ENCODE data around the gene NEO1. TPM values are rescaled to one million over a fixed set of nuclear protein-coding genes. Genes with fewer than 3 reads are reported as not detected.

The NEO1 gene
- total RNA-seq, 1 donor: 55.4 TPM

DNA sequence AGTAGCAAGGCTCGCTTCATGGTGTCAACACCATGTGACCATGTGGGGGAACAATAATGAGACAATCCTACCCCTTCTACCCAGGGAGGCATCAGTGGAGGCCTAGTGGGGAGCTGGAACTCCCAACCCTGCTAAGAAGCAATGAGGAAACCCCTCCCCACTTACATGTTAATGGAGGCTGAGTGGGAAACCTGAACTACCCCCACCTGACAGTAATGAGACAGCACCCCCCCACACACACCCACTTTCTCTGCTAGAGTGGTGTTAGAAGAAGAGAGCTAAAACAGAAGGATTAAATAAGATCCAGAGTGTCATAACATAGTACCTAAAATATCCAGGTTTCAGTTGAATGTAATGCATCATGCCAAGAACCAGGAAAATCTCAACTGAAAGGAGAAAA lies 78.6 kb downstream of the NEO1 start:
- no peak overlapping the region for H3K4me3 ChIP-seq (ENCODE audit: insufficient read depth, low read length)
- no peak overlapping the region for H3K4me2 ChIP-seq (ENCODE audit: insufficient read depth, low read length)
- TF ChIP-seq, protein P1, sequence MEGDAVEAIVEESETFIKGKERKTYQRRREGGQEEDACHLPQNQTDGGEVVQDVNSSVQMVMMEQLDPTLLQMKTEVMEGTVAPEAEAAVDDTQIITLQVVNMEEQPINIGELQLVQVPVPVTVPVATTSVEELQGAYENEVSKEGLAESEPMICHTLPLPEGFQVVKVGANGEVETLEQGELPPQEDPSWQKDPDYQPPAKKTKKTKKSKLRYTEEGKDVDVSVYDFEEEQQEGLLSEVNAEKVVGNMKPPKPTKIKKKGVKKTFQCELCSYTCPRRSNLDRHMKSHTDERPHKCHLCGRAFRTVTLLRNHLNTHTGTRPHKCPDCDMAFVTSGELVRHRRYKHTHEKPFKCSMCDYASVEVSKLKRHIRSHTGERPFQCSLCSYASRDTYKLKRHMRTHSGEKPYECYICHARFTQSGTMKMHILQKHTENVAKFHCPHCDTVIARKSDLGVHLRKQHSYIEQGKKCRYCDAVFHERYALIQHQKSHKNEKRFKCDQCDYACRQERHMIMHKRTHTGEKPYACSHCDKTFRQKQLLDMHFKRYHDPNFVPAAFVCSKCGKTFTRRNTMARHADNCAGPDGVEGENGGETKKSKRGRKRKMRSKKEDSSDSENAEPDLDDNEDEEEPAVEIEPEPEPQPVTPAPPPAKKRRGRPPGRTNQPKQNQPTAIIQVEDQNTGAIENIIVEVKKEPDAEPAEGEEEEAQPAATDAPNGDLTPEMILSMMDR (IDR thresholded peaks at IDR 0.05; ENCODE audit: extremely low read depth, low read depth, low read length): no peak

DNA sequence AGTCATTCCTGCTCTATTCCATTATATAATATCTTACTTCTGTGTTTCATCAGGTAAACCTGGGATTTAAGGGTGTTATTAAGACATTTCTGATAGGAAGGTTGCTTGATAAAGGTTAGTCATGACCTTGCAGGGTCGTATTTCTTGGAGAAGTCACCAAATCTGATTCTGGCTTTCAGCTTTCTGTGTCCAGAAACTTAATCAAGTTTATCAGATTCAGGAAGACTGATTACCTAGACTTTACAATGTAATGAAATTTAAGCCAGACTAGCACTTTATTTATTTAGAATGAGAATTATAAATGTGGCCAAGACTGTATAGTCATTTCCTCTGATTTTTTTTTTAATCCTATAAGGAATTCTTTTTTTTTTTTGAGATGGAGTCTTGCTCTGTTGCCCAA lies 81.9 kb downstream of the NEO1 start:
- no peaks in the 10 kb centered on the region for H4K20me1 ChIP-seq (ENCODE audit: insufficient read depth, low read length)
- DNase-seq (ENCODE audit: insufficient read length, low spot score, missing footprints): no peak
- no peaks in the 10 kb centered on the region for H3K9me3 ChIP-seq (ENCODE audit: low read depth, low read length)
- H2AFZ ChIP-seq (ENCODE audit: low read length): no peak overlapping the region
- TF ChIP-seq, protein P1 (IDR thresholded peaks at IDR 0.05; ENCODE audit: extremely low read depth, low read depth, low read length): no peak
- H3K79me2 ChIP-seq (ENCODE audit: insufficient read depth, low read length): no peaks in the 10 kb centered on the region
- H3K4me2 ChIP-seq (ENCODE audit: insufficient read depth, low read length): no peak overlapping the region
- H3K4me3 ChIP-seq (ENCODE audit: insufficient read depth, low read length): no peak overlapping the region
- H3K36me3 ChIP-seq (ENCODE audit: insufficient read depth, low read length): no peaks in the 10 kb centered on the region
- no peak overlapping the region for H3K27ac ChIP-seq (ENCODE audit: low read depth, low read length)
- H3K4me1 ChIP-seq (ENCODE audit: insufficient read depth, low read length): no peaks in the 10 kb centered on the region
- no peaks in the 10 kb centered on the region for H3K27me3 ChIP-seq (ENCODE audit: insufficient read depth, low read length)

More for the DNA sequence above, 78.6 kb downstream of the NEO1 start:
- Histone ChIP-seq H3K36me3 (ENCODE audit: insufficient read depth, low read length) (no peaks in the 10 kb centered on the region), H3K27ac (ENCODE audit: low read depth, low read length) (no peak overlapping the region), H2AFZ (ENCODE audit: low read length) (no peak overlapping the region), H3K9me3 (ENCODE audit: low read depth, low read length) (no peaks in the 10 kb centered on the region), H3K27me3 (ENCODE audit: insufficient read depth, low read length) (no peaks in the 10 kb centered on the region), H3K79me2 (ENCODE audit: insufficient read depth, low read length) (no peaks in the 10 kb centered on the region), H4K20me1 (ENCODE audit: insufficient read depth, low read length) (no peaks in the 10 kb centered on the region), H3K4me1 (ENCODE audit: insufficient read depth, low read length) (no peaks in the 10 kb centered on the region)
- DNase-seq (ENCODE audit: insufficient read length, low spot score, missing footprints): no peak

DNA sequence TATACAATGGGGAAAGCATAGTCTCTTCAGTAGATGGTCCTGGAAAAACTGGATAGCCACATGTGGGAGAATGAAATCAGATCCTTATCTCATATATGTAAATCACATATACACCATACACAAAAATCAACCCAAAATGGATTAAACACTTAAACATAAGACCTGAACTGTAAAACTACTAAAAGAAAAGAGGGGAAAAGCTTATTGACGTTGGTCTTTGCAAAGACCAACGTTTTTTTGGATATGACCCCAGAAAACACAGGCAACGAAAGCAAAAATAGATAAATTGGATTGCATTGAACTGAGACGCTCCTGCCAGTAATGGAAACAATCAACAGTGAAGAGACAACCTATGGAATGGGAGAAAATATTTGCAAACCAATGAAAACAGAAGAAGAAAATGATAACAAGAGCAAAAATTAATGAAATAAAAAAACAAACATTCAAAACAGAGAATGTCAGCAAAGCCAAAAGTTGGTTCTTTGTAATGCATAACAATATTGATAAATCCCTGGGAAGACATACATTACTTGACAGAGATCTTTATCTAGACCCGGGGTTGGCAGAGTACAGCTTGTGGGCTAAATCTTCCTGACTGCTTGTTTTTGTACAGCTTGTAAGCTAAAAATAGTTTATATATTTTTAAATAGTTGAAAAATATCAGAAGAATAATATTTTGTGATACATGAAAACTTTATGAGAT lies 86.9 kb downstream of the NEO1 start:
- no peak overlapping the region for H3K27ac ChIP-seq (ENCODE audit: low read depth, low read length)
- H3K36me3 ChIP-seq (ENCODE audit: insufficient read depth, low read length): no peaks in the 10 kb centered on the region
- H3K4me2 ChIP-seq (ENCODE audit: insufficient read depth, low read length): no peak overlapping the region
- no peaks in the 10 kb centered on the region for H4K20me1 ChIP-seq (ENCODE audit: insufficient read depth, low read length)
- no peaks in the 10 kb centered on the region for H3K4me1 ChIP-seq (ENCODE audit: insufficient read depth, low read length)
- H2AFZ ChIP-seq (ENCODE audit: low read length): no peak overlapping the region
- no peaks in the 10 kb centered on the region for H3K9me3 ChIP-seq (ENCODE audit: low read depth, low read length)
- H3K27me3 ChIP-seq (ENCODE audit: insufficient read depth, low read length): no peaks in the 10 kb centered on the region
- H3K79me2 ChIP-seq (ENCODE audit: insufficient read depth, low read length): no peaks in the 10 kb centered on the region
- TF ChIP-seq, protein P1 (IDR thresholded peaks at IDR 0.05; ENCODE audit: extremely low read depth, low read depth, low read length): no peak
- H3K4me3 ChIP-seq (ENCODE audit: insufficient read depth, low read length): no peak overlapping the region
- DNase-seq (ENCODE audit: insufficient read length, low spot score, missing footprints): no peak

DNA sequence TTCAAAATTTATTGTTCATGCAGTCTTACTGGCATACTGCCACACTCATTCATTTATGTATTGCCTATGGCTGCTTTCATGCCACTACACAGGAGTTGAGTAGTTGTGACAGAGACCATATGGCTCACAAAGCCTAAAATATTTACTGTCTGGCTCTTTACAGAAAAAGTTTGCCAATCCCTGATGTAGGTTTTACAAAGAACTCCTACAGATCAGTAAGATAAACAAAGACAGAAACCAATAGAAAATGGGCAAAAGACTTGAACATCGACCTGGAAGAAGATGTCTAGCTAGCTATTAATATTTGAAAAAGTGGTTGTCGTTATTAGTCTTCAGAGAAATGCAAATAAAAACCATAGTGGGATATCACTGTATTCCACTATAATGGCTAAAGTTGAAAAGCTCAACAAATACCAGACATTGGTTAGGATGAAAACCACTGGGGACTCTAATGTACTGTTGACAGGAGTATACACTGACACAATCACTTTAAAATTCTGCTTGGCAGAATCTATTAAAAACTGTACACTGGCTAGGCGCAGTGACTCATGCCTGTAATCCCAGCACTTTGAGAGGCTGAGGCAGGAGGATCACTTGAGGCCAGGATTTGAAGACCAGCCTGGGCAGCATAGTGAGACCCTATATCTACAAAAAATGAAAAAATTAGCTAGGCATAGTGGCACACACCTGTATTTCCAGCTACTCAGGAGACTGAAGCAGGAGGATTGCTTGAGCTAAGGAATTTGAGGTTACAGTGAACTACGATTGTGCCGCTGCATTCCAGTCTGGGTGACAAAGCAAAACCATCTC lies 87.7 kb downstream of the NEO1 start:
- DNase-seq (ENCODE audit: insufficient read length, low spot score, missing footprints): no peak
- H3K27me3 ChIP-seq (ENCODE audit: insufficient read depth, low read length): no peaks in the 10 kb centered on the region
- no peaks in the 10 kb centered on the region for H3K36me3 ChIP-seq (ENCODE audit: insufficient read depth, low read length)
- H3K27ac ChIP-seq (ENCODE audit: low read depth, low read length): no peak overlapping the region
- H3K9me3 ChIP-seq (ENCODE audit: low read depth, low read length): no peaks in the 10 kb centered on the region
- no peak overlapping the region for H3K4me3 ChIP-seq (ENCODE audit: insufficient read depth, low read length)
- no peaks in the 10 kb centered on the region for H3K79me2 ChIP-seq (ENCODE audit: insufficient read depth, low read length)
- TF ChIP-seq, protein P1 (IDR thresholded peaks at IDR 0.05; ENCODE audit: extremely low read depth, low read depth, low read length): no peak
- no peaks in the 10 kb centered on the region for H4K20me1 ChIP-seq (ENCODE audit: insufficient read depth, low read length)
- no peaks in the 10 kb centered on the region for H3K4me1 ChIP-seq (ENCODE audit: insufficient read depth, low read length)
- H2AFZ ChIP-seq (ENCODE audit: low read length): no peak overlapping the region
- H3K4me2 ChIP-seq (ENCODE audit: insufficient read depth, low read length): no peak overlapping the region

Data from osteoblast (primary cell).